GM12878 (cell line): Measurements from ENCODE around the gene DNMT3A. TPM values are rescaled to one million over a fixed set of nuclear protein-coding genes. Genes with fewer than 3 reads are reported as not detected.
A peak's percentile ranks its signal among the peaks of the same experiment; 100 is the strongest.

Source experiments
- ASH2L ChIP-seq: fragments of 300-600, 200-600 bp; sonication (generic); IDR thresholded peaks from 2 replicates; pipeline ENCODE4 v1.6.1; 2017; ENCODE audit warnings: low read depth, mild to moderate bottlenecking, borderline replicate concordance
- CEBPB ChIP-seq, 2 experiments: fragments of 150-350 bp in 1 of 2; IDR thresholded peaks; 2 replicates each; pipeline ENCODE4 v1.6.1; 2012 to 2014; ENCODE audit warnings: low read depth in 2 of 2, low read length in 2 of 2, borderline replicate concordance in 1 of 2, inconsistent platforms in 1 of 2
- EGR1 ChIP-seq, 2 experiments: IDR thresholded peaks; 1 replicate in 1 of 2; 2 replicates in 1 of 2; pipeline ENCODE4 v1.6.1; 2011 to 2012; ENCODE audit warnings: low read depth in 2 of 2, low read length in 2 of 2, borderline replicate concordance in 1 of 2, mild to moderate bottlenecking in 1 of 2, moderate library complexity in 1 of 2
- EP300 ChIP-seq, 2 experiments: fragments of 150-350 bp in 1 of 2; IDR thresholded peaks; 2 replicates each; pipeline ENCODE4 v1.6.1; 2011 to 2012; ENCODE audit warnings: low read depth in 2 of 2, low read length in 2 of 2, borderline replicate concordance in 1 of 2, improper control_type of control experiment in 1 of 2, inconsistent platforms in 1 of 2; ENCODE audit not compliant: control insufficient read depth in 1 of 2
- HCFC1 ChIP-seq: fragments of 150-350 bp; IDR thresholded peaks from 2 replicates; pipeline ENCODE4 v1.6.1; 2014; ENCODE audit warnings: low read length
- IKZF1 ChIP-seq: fragments of 450-650 bp; conservative IDR thresholded peaks from 2 replicates; pipeline ENCODE4 v1.6.1; 2017; ENCODE audit warnings: antibody characterized with exemption, mild to moderate bottlenecking
- JUNB ChIP-seq: IDR thresholded peaks from 2 replicates; pipeline ENCODE4 v1.6.1; 2016; ENCODE audit warnings: antibody characterized with exemption, mild to moderate bottlenecking
- MEF2A ChIP-seq: IDR thresholded peaks from 2 replicates; pipeline ENCODE4 v1.6.1; 2011; ENCODE audit warnings: low read depth, mild to moderate bottlenecking, low read length, moderate library complexity; ENCODE audit not compliant: insufficient read depth
- MYB ChIP-seq: fragments of 150-350 bp; IDR thresholded peaks from 2 replicates; pipeline ENCODE4 v1.6.1; 2014; ENCODE audit warnings: mild to moderate bottlenecking, low read depth, low read length, borderline replicate concordance
- NBN ChIP-seq: fragments of 450-650 bp; IDR thresholded peaks from 2 replicates; pipeline ENCODE4 v1.6.1; 2016
- RAD51 ChIP-seq: fragments of 450-650 bp; IDR thresholded peaks from 2 replicates; pipeline ENCODE4 v1.6.1; 2016; ENCODE audit warnings: moderate library complexity, mild to moderate bottlenecking, inconsistent platforms
- SMAD5 ChIP-seq: IDR thresholded peaks from 2 replicates; pipeline ENCODE4 v1.6.1; 2016; ENCODE audit warnings: antibody characterized with exemption, low read depth
- SP1 ChIP-seq: IDR thresholded peaks from one replicate; pipeline ENCODE4 v1.6.1; 2011; ENCODE audit warnings: low read depth, low read length
- SREBF1 ChIP-seq: IDR thresholded peaks from 2 replicates; pipeline ENCODE4 v1.6.1; 2012; ENCODE audit warnings: mild to moderate bottlenecking, low read length
- TAF1 ChIP-seq: IDR thresholded peaks from 2 replicates; pipeline ENCODE4 v1.6.1; 2011; ENCODE audit warnings: mild to moderate bottlenecking, low read depth, low read length, borderline replicate concordance
- TCF12 ChIP-seq: IDR thresholded peaks from 2 replicates; pipeline ENCODE4 v1.6.1; 2011; ENCODE audit warnings: low read depth, mild to moderate bottlenecking, low read length
- WRNIP1 ChIP-seq: IDR thresholded peaks from 2 replicates; pipeline ENCODE4 v1.6.1; 2011; ENCODE audit warnings: low read depth, low read length, improper control_type of control experiment, borderline replicate concordance
- ZNF274 ChIP-seq: IDR thresholded peaks from one replicate; pipeline ENCODE4 v1.8.0; 2011; ENCODE audit not compliant: insufficient read length, insufficient read depth
- ZZZ3 ChIP-seq: IDR thresholded peaks from 2 replicates; pipeline ENCODE4 v1.6.1; 2011; ENCODE audit warnings: low read depth; ENCODE audit not compliant: control insufficient read depth, insufficient read length
- polyA plus RNA-seq, 11 experiments: library from polyadenylated mRNA; depleted of rRNA in 4 of 11; unstranded in 6 of 11; stranded (reverse) in 5 of 11; fragments of >200 nt; fragmentation: Nextera tagmentation in 4 of 11; fragmentation: Illumina TruSeq in 1 of 11; extraction: Ambion mirVana in 4 of 11; extraction: Trizol in 1 of 11; gene quantifications; 1 replicate in 1 of 11; 2 replicates in 10 of 11; pipeline versions ENCODE4 v1.2.1 to v1.2.3, GENCODE V29; 2011 to 2016; ENCODE audit warnings: inconsistent platforms in 2 of 11, missing spikeins in 2 of 11, low read depth in 1 of 11
- total RNA-seq, 4 experiments: library from RNA; depleted of rRNA in 3 of 4; stranded (reverse); fragments of >200 nt in 3 of 4; fragmentation: Illumina TruSeq in 1 of 4; extraction: Trizol in 1 of 4; gene quantifications; 2 replicates each; pipeline versions ENCODE4 v1.2.1 to v1.2.3, GENCODE V29; 2013 to 2021
- TF ChIP-seq, protein P1 (sequence below): fragments of 450-650 bp; IDR thresholded peaks from 2 replicates; pipeline ENCODE4 v1.6.1; 2016; ENCODE audit warnings: mild to moderate bottlenecking, moderate library complexity, borderline replicate concordance
- TF ChIP-seq, protein P2 (sequence below): IDR thresholded peaks from 2 replicates; pipeline ENCODE4 v1.6.1; 2011; ENCODE audit warnings: mild to moderate bottlenecking, low read depth, low read length, moderate library complexity; ENCODE audit not compliant: insufficient replicate concordance
- TF ChIP-seq, protein P3 (sequence below): IDR thresholded peaks from 2 replicates; pipeline ENCODE4 v1.6.1; 2012; ENCODE audit warnings: low read length, inconsistent platforms
- TF ChIP-seq, protein P4 (sequence below): IDR thresholded peaks from 2 replicates; pipeline ENCODE4 v1.6.1; 2012; ENCODE audit warnings: low read depth, low read length, improper control_type of control experiment

DNMT3A gene
- total and polyA plus RNA-seq, 10 of the 15 experiments (the other 5 are each of a cell fraction or from before 2014, with no cell fraction given) = 7.4 to 51.6 (median 17.4) TPM

DNA sequence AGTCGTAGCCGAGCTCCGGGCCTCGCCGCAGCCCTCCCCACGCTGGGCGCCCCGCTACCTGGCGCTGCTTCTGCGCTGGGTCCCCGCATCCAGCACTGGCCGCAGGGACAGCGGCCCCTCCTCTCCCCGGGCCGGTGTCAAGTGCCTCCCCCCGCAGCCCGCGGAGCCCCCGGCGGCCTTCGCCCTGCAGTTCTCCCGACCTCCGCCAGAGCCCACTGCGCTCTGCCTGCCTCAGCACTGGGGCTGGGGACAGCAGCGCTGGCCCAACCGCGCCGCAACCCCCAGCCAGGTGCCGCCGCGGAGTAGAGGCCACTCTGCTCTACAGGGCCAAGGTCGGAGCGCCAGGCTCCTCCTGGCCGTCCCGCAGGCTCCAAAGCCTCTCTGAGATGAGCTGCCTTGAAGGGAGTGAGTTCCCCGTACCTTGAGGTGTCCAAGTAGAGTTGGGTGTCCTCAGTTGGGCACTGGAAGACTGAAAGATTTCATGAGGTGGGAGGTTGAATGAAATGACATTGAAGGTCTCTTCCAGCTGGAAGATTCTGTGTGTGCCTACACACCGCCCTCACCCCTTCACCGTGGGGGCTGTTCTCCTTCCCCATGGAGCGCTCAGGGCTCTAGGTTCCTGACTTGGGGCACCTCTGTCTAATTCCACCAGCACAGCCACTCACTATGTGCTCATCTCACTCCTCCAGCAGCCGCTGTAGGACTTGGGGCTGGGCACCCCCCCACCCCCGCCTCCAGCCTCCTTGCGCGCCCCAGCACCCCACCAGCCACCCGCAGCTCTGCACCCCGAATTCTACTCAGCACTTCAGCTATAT, 854 bp upstream of the DNMT3A start (continued):
- TF ChIP-seq, protein P1, sequence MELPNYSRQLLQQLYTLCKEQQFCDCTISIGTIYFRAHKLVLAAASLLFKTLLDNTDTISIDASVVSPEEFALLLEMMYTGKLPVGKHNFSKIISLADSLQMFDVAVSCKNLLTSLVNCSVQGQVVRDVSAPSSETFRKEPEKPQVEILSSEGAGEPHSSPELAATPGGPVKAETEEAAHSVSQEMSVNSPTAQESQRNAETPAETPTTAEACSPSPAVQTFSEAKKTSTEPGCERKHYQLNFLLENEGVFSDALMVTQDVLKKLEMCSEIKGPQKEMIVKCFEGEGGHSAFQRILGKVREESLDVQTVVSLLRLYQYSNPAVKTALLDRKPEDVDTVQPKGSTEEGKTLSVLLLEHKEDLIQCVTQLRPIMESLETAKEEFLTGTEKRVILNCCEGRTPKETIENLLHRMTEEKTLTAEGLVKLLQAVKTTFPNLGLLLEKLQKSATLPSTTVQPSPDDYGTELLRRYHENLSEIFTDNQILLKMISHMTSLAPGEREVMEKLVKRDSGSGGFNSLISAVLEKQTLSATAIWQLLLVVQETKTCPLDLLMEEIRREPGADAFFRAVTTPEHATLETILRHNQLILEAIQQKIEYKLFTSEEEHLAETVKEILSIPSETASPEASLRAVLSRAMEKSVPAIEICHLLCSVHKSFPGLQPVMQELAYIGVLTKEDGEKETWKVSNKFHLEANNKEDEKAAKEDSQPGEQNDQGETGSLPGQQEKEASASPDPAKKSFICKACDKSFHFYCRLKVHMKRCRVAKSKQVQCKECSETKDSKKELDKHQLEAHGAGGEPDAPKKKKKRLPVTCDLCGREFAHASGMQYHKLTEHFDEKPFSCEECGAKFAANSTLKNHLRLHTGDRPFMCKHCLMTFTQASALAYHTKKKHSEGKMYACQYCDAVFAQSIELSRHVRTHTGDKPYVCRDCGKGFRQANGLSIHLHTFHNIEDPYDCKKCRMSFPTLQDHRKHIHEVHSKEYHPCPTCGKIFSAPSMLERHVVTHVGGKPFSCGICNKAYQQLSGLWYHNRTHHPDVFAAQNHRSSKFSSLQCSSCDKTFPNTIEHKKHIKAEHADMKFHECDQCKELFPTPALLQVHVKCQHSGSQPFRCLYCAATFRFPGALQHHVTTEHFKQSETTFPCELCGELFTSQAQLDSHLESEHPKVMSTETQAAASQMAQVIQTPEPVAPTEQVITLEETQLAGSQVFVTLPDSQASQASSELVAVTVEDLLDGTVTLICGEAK = peak; percentile 30; the same call in 1 of the 2 replicates
- TF ChIP-seq, protein P2, sequence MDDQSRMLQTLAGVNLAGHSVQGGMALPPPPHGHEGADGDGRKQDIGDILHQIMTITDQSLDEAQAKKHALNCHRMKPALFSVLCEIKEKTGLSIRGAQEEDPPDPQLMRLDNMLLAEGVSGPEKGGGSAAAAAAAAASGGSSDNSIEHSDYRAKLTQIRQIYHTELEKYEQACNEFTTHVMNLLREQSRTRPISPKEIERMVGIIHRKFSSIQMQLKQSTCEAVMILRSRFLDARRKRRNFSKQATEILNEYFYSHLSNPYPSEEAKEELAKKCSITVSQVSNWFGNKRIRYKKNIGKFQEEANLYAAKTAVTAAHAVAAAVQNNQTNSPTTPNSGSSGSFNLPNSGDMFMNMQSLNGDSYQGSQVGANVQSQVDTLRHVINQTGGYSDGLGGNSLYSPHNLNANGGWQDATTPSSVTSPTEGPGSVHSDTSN = no peak
- no peak for TF ChIP-seq RAD51
- TF ChIP-seq EP300 (IDR thresholded peaks at IDR 0.05; ENCODE audit: borderline replicate concordance in 1 of 2, control insufficient read depth in 1 of 2, low read depth in 2 of 2, low read length in 2 of 2) = no peak
- TF ChIP-seq MEF2A = no peak
- TF ChIP-seq, protein P3, sequence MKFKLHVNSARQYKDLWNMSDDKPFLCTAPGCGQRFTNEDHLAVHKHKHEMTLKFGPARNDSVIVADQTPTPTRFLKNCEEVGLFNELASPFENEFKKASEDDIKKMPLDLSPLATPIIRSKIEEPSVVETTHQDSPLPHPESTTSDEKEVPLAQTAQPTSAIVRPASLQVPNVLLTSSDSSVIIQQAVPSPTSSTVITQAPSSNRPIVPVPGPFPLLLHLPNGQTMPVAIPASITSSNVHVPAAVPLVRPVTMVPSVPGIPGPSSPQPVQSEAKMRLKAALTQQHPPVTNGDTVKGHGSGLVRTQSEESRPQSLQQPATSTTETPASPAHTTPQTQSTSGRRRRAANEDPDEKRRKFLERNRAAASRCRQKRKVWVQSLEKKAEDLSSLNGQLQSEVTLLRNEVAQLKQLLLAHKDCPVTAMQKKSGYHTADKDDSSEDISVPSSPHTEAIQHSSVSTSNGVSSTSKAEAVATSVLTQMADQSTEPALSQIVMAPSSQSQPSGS = no peak
- TF ChIP-seq JUNB = no peak
- TF ChIP-seq MYB = no peak
- no peak for TF ChIP-seq ZNF274
- peak; percentile 26 for TF ChIP-seq SP1
- TF ChIP-seq IKZF1 = peak; percentile 77
- TF ChIP-seq ASH2L = no peak
- TF ChIP-seq, protein P4, sequence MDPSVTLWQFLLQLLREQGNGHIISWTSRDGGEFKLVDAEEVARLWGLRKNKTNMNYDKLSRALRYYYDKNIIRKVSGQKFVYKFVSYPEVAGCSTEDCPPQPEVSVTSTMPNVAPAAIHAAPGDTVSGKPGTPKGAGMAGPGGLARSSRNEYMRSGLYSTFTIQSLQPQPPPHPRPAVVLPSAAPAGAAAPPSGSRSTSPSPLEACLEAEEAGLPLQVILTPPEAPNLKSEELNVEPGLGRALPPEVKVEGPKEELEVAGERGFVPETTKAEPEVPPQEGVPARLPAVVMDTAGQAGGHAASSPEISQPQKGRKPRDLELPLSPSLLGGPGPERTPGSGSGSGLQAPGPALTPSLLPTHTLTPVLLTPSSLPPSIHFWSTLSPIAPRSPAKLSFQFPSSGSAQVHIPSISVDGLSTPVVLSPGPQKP = peak; percentile 9; the same call in 1 of the 2 replicates
- peak; percentile 75 for TF ChIP-seq NBN
- TF ChIP-seq WRNIP1 = no peak
- TF ChIP-seq SMAD5 = no peak
- TF ChIP-seq SREBF1 = no peak
- peak; percentile 73; the same call in 1 of the 2 replicates for TF ChIP-seq TCF12
- TF ChIP-seq ZZZ3 = no peak
- TF ChIP-seq TAF1 = no peak
- TF ChIP-seq EGR1 (IDR thresholded peaks at IDR 0.05; ENCODE audit: borderline replicate concordance in 1 of 2, low read depth in 2 of 2, low read length in 2 of 2) = no peak
- peak in 1 of 2 experiments; percentile 33; a peak in 1 of 4 replicates for TF ChIP-seq CEBPB (IDR thresholded peaks at IDR 0.05; ENCODE audit: borderline replicate concordance in 1 of 2, low read depth in 2 of 2, low read length in 2 of 2)
- no peak; the same call in 1 of the 2 replicates for TF ChIP-seq HCFC1
